Measurements from ENCODE around the gene MTFP1. TPM values are rescaled to one million over a fixed set of nuclear protein-coding genes. Genes with fewer than 3 reads are reported as not detected.

The MTFP1 gene
- total RNA-seq, 2 donors from 2014 or later, result 25.9 to 30.8 TPM

- peaks cover 5% of the 10 kb centered on the region for H3K4me1 ChIP-seq (ENCODE audit: control insufficient read depth, insufficient read depth, low read length)
- TF ChIP-seq CTCF (conservative IDR thresholded peaks at IDR 0.05), result no peak
- H3K4me3 ChIP-seq (ENCODE audit: low read length), result no peak overlapping the region
- no peaks in the 10 kb centered on the region for H3K27me3 ChIP-seq (ENCODE audit: control insufficient read depth, insufficient read depth, low read length, poor library complexity, severe bottlenecking)
- no peak overlapping the region for H3K27ac ChIP-seq (ENCODE audit: low read depth, low read length)
- 84 to 93% methylated on average over 2 of the region's 2 CpGs for WGBS, 2 experiments (ENCODE audit: insufficient coverage in 1 of 2, insufficient read length in 1 of 2)
- H3K27ac Mint-ChIP-seq, result no peak overlapping the region
- no peak overlapping the region for H3K4me3 Mint-ChIP-seq
- H3K9me3 Mint-ChIP-seq, result no peaks in the 10 kb centered on the region
- peaks cover 61% of the 10 kb centered on the region for H3K36me3 Mint-ChIP-seq (ENCODE audit: low read depth)
- no peaks in the 10 kb centered on the region for H3K9me3 ChIP-seq (ENCODE audit: control insufficient read depth, low read length)
- H3K27me3 Mint-ChIP-seq (ENCODE audit: insufficient read depth), result no peaks in the 10 kb centered on the region
- peaks cover 66% of the 10 kb centered on the region for H3K36me3 ChIP-seq (ENCODE audit: control insufficient read depth, insufficient read depth, low read length)
- DNase-seq, result no peak
- no peak overlapping the region for H3K9ac ChIP-seq (ENCODE audit: extremely low read depth, low read length, poor library complexity, severe bottlenecking)
- peaks cover 11% of the 10 kb centered on the region for H3K4me1 Mint-ChIP-seq
Measured at GRCh38 chr22:30416403-30416802, 9.2 kb upstream of the MTFP1 start.

GRCh38 chr22:30416837-30417236, 8.7 kb upstream of the MTFP1 start:
- Histone ChIP-seq H3K4me1 (ENCODE audit: control insufficient read depth, insufficient read depth, low read length) (peaks cover 8% of the 10 kb centered on the region), H3K9me3 (ENCODE audit: control insufficient read depth, low read length) (no peaks in the 10 kb centered on the region), H3K27ac (ENCODE audit: low read depth, low read length) (no peak overlapping the region), H3K27me3 (ENCODE audit: control insufficient read depth, insufficient read depth, low read length, poor library complexity, severe bottlenecking) (no peaks in the 10 kb centered on the region), H3K36me3 (ENCODE audit: control insufficient read depth, insufficient read depth, low read length) (peaks cover 66% of the 10 kb centered on the region), H3K9ac (ENCODE audit: extremely low read depth, low read length, poor library complexity, severe bottlenecking) (no peak overlapping the region), H3K4me3 (ENCODE audit: low read length) (no peak overlapping the region)
- Mint-ChIP-seq H3K4me1 (peaks cover 15% of the 10 kb centered on the region), H3K27ac (no peak overlapping the region), H3K4me3 (no peak overlapping the region), H3K9me3 (no peaks in the 10 kb centered on the region), H3K27me3 (ENCODE audit: insufficient read depth) (no peaks in the 10 kb centered on the region), H3K36me3 (ENCODE audit: low read depth) (peaks cover 60% of the 10 kb centered on the region)
- 87% methylated on average over 1 of the region's 1 CpG; no CpG with 5 or more reads in 1 of the 2 experiments for WGBS, 2 experiments (ENCODE audit: insufficient coverage in 1 of 2, insufficient read length in 1 of 2)
- DNase-seq, result no peak
- TF ChIP-seq CTCF (conservative IDR thresholded peaks at IDR 0.05), result no peak

GRCh38 chr22:30420347-30421125, 5.0 kb upstream of the MTFP1 start:
- TF ChIP-seq CTCF (conservative IDR thresholded peaks at IDR 0.05), result no peak

More at GRCh38 chr22:30420347-30421125, 5.0 kb upstream of the MTFP1 start:
- Histone ChIP-seq H3K27me3 (ENCODE audit: control insufficient read depth, insufficient read depth, low read length, poor library complexity, severe bottlenecking) (no peaks in the 10 kb centered on the region), H3K27ac (ENCODE audit: low read depth, low read length) (no peak overlapping the region), H3K9me3 (ENCODE audit: control insufficient read depth, low read length) (no peaks in the 10 kb centered on the region), H3K9ac (ENCODE audit: extremely low read depth, low read length, poor library complexity, severe bottlenecking) (no peak overlapping the region), H3K4me3 (ENCODE audit: low read length) (no peak overlapping the region), H3K4me1 (ENCODE audit: control insufficient read depth, insufficient read depth, low read length) (peaks cover 19% of the 10 kb centered on the region), H3K36me3 (ENCODE audit: control insufficient read depth, insufficient read depth, low read length) (peaks cover 38% of the 10 kb centered on the region)
- H3K9me3 Mint-ChIP-seq, result no peaks in the 10 kb centered on the region
- no peak for DNase-seq
- peaks cover 43% of the 10 kb centered on the region for H3K36me3 Mint-ChIP-seq (ENCODE audit: low read depth)
- peak overlapping the region; percentile 19 for H3K27ac Mint-ChIP-seq
- H3K4me3 Mint-ChIP-seq, result no peak overlapping the region
- peaks cover 29% of the 10 kb centered on the region for H3K4me1 Mint-ChIP-seq
- 88% methylated on average over 3 to 6 of the region's 6 CpGs for WGBS, 2 experiments (ENCODE audit: insufficient coverage in 1 of 2, insufficient read length in 1 of 2)
- H3K27me3 Mint-ChIP-seq (ENCODE audit: insufficient read depth), result no peaks in the 10 kb centered on the region

All from endodermal cell (in vitro differentiated cells).